H9 (cell line): ENCODE results near the gene RAC2. TPM values are rescaled to one million over a fixed set of nuclear protein-coding genes. Genes with fewer than 3 reads are reported as not detected.
A peak's percentile ranks its signal among the peaks of the same experiment; 100 is the strongest.

ENCODE experiments used
- DNase-seq: peaks from one replicate; pipeline ENCODE4 v3.0.0-alpha.2; 2017
- H2AFZ ChIP-seq: one replicate; pipeline ENCODE4 v1.6.1; 2013; ENCODE audit warnings: mild to moderate bottlenecking, low read length, control low read depth, moderate library complexity
- H2AK5ac ChIP-seq: 2 replicates; pipeline ENCODE4 v1.6.1; 2013; ENCODE audit warnings: low read length, control low read depth, mixed read lengths; ENCODE audit not compliant: insufficient read length
- H2BK120ac ChIP-seq: one replicate; pipeline ENCODE4 v1.6.1; 2013; ENCODE audit warnings: low read depth, mild to moderate bottlenecking, low read length, control low read depth, inconsistent platforms; ENCODE audit not compliant: poor library complexity, severe bottlenecking
- H2BK12ac ChIP-seq: 2 replicates; pipeline ENCODE4 v1.6.1; 2013; ENCODE audit warnings: low read length, control low read depth, mixed read lengths, low read depth; ENCODE audit not compliant: insufficient read length
- H2BK15ac ChIP-seq: 2 replicates; pipeline ENCODE4 v1.6.1; 2013; ENCODE audit warnings: low read depth, low read length, control low read depth
- H2BK20ac ChIP-seq: one replicate; pipeline ENCODE4 v1.6.1; 2013; ENCODE audit warnings: low read depth, mild to moderate bottlenecking, low read length, control low read depth, inconsistent platforms; ENCODE audit not compliant: poor library complexity, severe bottlenecking
- H2BK5ac ChIP-seq: 2 replicates; pipeline ENCODE4 v1.6.1; 2013; ENCODE audit warnings: low read length, control low read depth, mixed read lengths; ENCODE audit not compliant: insufficient read length
- H3K14ac ChIP-seq: 2 replicates; pipeline ENCODE4 v1.6.1; 2013; ENCODE audit warnings: low read length, control low read depth; ENCODE audit not compliant: insufficient read depth
- H3K18ac ChIP-seq: 2 replicates; pipeline ENCODE4 v1.6.1; 2013; ENCODE audit warnings: low read depth, mild to moderate bottlenecking, mixed read lengths, low read length, control low read depth; ENCODE audit not compliant: insufficient read length
- H3K23ac ChIP-seq: 2 replicates; pipeline ENCODE4 v1.6.1; 2013; ENCODE audit warnings: low read length, control low read depth, mixed read lengths, low read depth; ENCODE audit not compliant: insufficient read length
- H3K23me2 ChIP-seq: 2 replicates; pipeline ENCODE4 v1.6.1; 2013; ENCODE audit warnings: low read depth, mild to moderate bottlenecking, mixed read lengths, low read length, control low read depth; ENCODE audit not compliant: insufficient read length, poor library complexity, severe bottlenecking
- H3K27ac ChIP-seq: 2 replicates; pipeline ENCODE4 v1.5.1; 2013; ENCODE audit warnings: low read length, control low read depth, mixed read lengths, low read depth; ENCODE audit not compliant: insufficient read length
- H3K27me3 ChIP-seq: 2 replicates; pipeline ENCODE4 v1.6.1; 2013; ENCODE audit warnings: low read length, control low read depth, inconsistent platforms; ENCODE audit not compliant: insufficient read depth
- H3K4ac ChIP-seq: 2 replicates; pipeline ENCODE4 v1.6.1; 2013; ENCODE audit warnings: low read depth, mild to moderate bottlenecking, control low read depth, inconsistent platforms, low read length, moderate library complexity
- H3K4me1 ChIP-seq: 2 replicates; pipeline ENCODE4 v1.6.1; 2013; ENCODE audit warnings: low read length, control low read depth, inconsistent platforms; ENCODE audit not compliant: insufficient read depth
- H3K4me2 ChIP-seq: 2 replicates; pipeline ENCODE4 v1.6.1; 2013; ENCODE audit warnings: low read length, control low read depth, mixed read lengths; ENCODE audit not compliant: insufficient read length, insufficient read depth
- H3K56ac ChIP-seq: 2 replicates; pipeline ENCODE4 v1.6.1; 2013; ENCODE audit warnings: low read depth, mild to moderate bottlenecking, mixed read lengths, low read length, control low read depth; ENCODE audit not compliant: insufficient read length
- H3K79me1 ChIP-seq: 2 replicates; pipeline ENCODE4 v1.6.1; 2013; ENCODE audit warnings: low read depth, mild to moderate bottlenecking, moderate library complexity, low read length, control low read depth, inconsistent platforms; ENCODE audit not compliant: insufficient read depth, poor library complexity, severe bottlenecking
- H3K79me2 ChIP-seq: 2 replicates; pipeline ENCODE4 v1.6.1; 2013; ENCODE audit warnings: low read length, control low read depth, inconsistent platforms; ENCODE audit not compliant: insufficient read depth
- H3K9ac ChIP-seq: 2 replicates; pipeline ENCODE4 v1.6.1; 2013; ENCODE audit warnings: low read length, control low read depth, mixed read lengths; ENCODE audit not compliant: insufficient read length; ENCODE audit errors: extremely low read depth
- H3K9me3 ChIP-seq: one replicate; pipeline ENCODE4 v1.6.1; 2013; ENCODE audit warnings: low read depth, low read length, inconsistent platforms; ENCODE audit not compliant: control insufficient read depth
- H3T11ph ChIP-seq: one replicate; pipeline ENCODE4 v1.6.1; 2013; ENCODE audit warnings: mild to moderate bottlenecking, low read length, control low read depth, inconsistent platforms
- H4K20me1 ChIP-seq: one replicate; pipeline ENCODE4 v1.6.1; 2013; ENCODE audit not compliant: control insufficient read depth, insufficient read length, insufficient read depth
- H4K5ac ChIP-seq: 2 replicates; pipeline ENCODE4 v1.6.1; 2013; ENCODE audit warnings: low read depth, mild to moderate bottlenecking, mixed read lengths, low read length, control low read depth; ENCODE audit not compliant: insufficient read length
- H4K8ac ChIP-seq: replicated peaks from 2 replicates; pipeline ENCODE4 v1.6.1; 2013; ENCODE audit warnings: low read length, control low read depth, mixed read lengths, low read depth; ENCODE audit not compliant: insufficient read length
- H4K91ac ChIP-seq: 2 replicates; pipeline ENCODE4 v1.6.1; 2013; ENCODE audit warnings: low read depth, mild to moderate bottlenecking, moderate library complexity, mixed read lengths, low read length, control low read depth; ENCODE audit not compliant: insufficient read length
- H3K27ac Mint-ChIP-seq, 3 experiments: 2 replicates in 2 of 3; 3 replicates in 1 of 3; pipeline ENCODE4 v1.8.0; 2020 to 2021; ENCODE audit warnings: mixed read lengths in 3 of 3, mild to moderate bottlenecking in 1 of 3, moderate library complexity in 1 of 3
- H3K27me3 Mint-ChIP-seq: 2 replicates; pipeline ENCODE4 v1.8.0; 2021; ENCODE audit warnings: low read depth, mild to moderate bottlenecking, moderate library complexity, mixed read lengths
- H3K36me3 Mint-ChIP-seq, 3 experiments: 2 replicates in 2 of 3; 3 replicates in 1 of 3; pipeline ENCODE4 v1.8.0; 2020 to 2021; ENCODE audit warnings: low read depth in 3 of 3, mixed read lengths in 3 of 3; ENCODE audit not compliant: insufficient read depth in 1 of 3
- H3K4me1 Mint-ChIP-seq, 2 experiments: 2 replicates each; pipeline ENCODE4 v1.8.0; 2020; ENCODE audit warnings: mixed read lengths in 2 of 2
- H3K4me3 Mint-ChIP-seq, 2 experiments: 2 replicates in 1 of 2; 3 replicates in 1 of 2; pipeline ENCODE4 v1.8.0; 2020 to 2021; ENCODE audit warnings: mild to moderate bottlenecking in 2 of 2, mixed read lengths in 2 of 2, moderate library complexity in 1 of 2
- H3K9me3 Mint-ChIP-seq, 2 experiments: 2 replicates in 1 of 2; 3 replicates in 1 of 2; pipeline ENCODE4 v1.8.0; 2020; ENCODE audit warnings: mild to moderate bottlenecking in 2 of 2, mixed read lengths in 2 of 2, moderate library complexity in 1 of 2
- WGBS: extraction: QIAGEN DNeasy Blood & Tissue Kit; methylation state at CpG from one replicate; pipeline ENCODE4 v1.1.7; 2013; ENCODE audit warnings: missing lambda C conversion rate, low lambda C conversion rate, mixed read lengths; ENCODE audit not compliant: insufficient read length; ENCODE audit errors: extremely low coverage; 5-methylcytosine and 5-hydroxymethylcytosine counted together
- total RNA-seq: library from RNA; stranded (reverse); gene quantifications from 2 replicates; pipeline ENCODE4 v1.2.1, GENCODE V29; 2021
- TF ChIP-seq, protein P1 (sequence below): fragments of 200-600 bp; sonication (generic); conservative IDR thresholded peaks from 3 replicates; pipeline ENCODE4 v1.8.0; 2021; ENCODE audit warnings: antibody characterized with exemption, mild to moderate bottlenecking

Gene RAC2
- total RNA-seq, 1 experiment from 2014 or later = 2.8 TPM

DNA sequence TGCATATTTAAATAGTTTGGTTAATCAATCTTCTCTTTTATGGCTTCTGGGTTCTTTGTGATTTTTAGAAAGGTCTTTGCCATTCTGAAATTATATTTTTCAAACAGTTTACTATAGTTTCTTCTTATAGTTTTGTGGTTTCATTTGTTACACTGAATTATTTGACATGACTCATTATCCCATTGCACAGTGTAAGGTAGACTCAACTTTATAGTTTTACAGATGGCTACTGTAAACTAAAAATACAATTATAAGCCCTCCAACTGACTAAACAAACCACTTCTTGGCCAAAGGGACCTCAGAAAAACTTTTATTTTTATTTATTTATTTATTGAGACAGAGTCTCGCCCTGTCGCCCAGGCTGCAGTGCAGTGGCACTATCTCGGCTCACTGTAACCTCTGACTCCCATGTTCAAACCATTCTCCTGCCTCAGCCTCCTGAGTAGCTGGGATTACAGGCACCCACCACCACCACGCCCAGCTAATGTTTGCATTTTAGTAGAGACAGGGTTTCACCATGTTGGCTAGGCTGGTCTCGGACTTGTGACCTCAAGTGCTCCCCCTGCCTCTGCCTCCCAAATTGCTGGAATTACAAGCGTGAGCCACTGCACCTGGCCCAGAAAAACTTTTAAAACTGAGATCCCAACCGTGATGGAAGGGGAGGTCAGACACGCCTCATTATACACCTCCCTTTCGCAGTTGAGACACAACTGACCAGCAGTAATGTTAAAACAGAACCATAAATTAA is 14.1 kb upstream of the RAC2 start:
- H3K36me3 Mint-ChIP-seq = no peaks in the 10 kb centered on the region

More for the DNA sequence above, 14.1 kb upstream of the RAC2 start:
- no peak overlapping the region for H2BK20ac ChIP-seq
- no peaks in the 10 kb centered on the region for H3K9me3 ChIP-seq
- peak overlapping the region in 1 of 3 experiments; percentile 67; a peak in 1 of 7 replicates for H3K27ac Mint-ChIP-seq
- no peaks in the 10 kb centered on the region for H3K79me1 ChIP-seq
- 0 out of 2 replicates have a peak, but pooled peaks cover 5% of the 10 kb centered on the region for H3K4me1 ChIP-seq
- peaks cover 3% of the 10 kb centered on the region for H4K20me1 ChIP-seq
- H3K14ac ChIP-seq = no peak overlapping the region
- H3K79me2 ChIP-seq = no peaks in the 10 kb centered on the region
- H3K4me3 Mint-ChIP-seq = 0 out of 5 replicates have a peak overlapping the region, but pooled peaks of 1 of the 2 experiments have one; percentile 16
- H3K4me2 ChIP-seq = no peak overlapping the region
- no peak overlapping the region for H3K27ac ChIP-seq
- H2BK120ac ChIP-seq = no peak overlapping the region
- peaks cover 54% of the 10 kb centered on the region for H3K27me3 Mint-ChIP-seq
- H2AFZ ChIP-seq = no peak overlapping the region
- no peak overlapping the region for H3K56ac ChIP-seq
- H4K91ac ChIP-seq = no peak overlapping the region
- no peak overlapping the region for H3K4ac ChIP-seq
- no peak overlapping the region for H2BK5ac ChIP-seq
- no peak overlapping the region for H3K9ac ChIP-seq
- H4K5ac ChIP-seq = no peak overlapping the region
- TF ChIP-seq, protein P1, sequence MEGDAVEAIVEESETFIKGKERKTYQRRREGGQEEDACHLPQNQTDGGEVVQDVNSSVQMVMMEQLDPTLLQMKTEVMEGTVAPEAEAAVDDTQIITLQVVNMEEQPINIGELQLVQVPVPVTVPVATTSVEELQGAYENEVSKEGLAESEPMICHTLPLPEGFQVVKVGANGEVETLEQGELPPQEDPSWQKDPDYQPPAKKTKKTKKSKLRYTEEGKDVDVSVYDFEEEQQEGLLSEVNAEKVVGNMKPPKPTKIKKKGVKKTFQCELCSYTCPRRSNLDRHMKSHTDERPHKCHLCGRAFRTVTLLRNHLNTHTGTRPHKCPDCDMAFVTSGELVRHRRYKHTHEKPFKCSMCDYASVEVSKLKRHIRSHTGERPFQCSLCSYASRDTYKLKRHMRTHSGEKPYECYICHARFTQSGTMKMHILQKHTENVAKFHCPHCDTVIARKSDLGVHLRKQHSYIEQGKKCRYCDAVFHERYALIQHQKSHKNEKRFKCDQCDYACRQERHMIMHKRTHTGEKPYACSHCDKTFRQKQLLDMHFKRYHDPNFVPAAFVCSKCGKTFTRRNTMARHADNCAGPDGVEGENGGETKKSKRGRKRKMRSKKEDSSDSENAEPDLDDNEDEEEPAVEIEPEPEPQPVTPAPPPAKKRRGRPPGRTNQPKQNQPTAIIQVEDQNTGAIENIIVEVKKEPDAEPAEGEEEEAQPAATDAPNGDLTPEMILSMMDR = peak; percentile 34; the same call in 2 of the 3 replicates
- no peak overlapping the region for H3K23ac ChIP-seq
- H3K18ac ChIP-seq = no peak overlapping the region
- no peak overlapping the region for H2BK12ac ChIP-seq
- no peak overlapping the region for H3T11ph ChIP-seq
- DNase-seq = peak; percentile 43
- peaks cover 3 to 4% of the 10 kb centered on the region in 2 experiments; a peak in 4 of 5 replicates for H3K9me3 Mint-ChIP-seq
- H3K4me1 Mint-ChIP-seq = peaks cover 18 to 43% of the 10 kb centered on the region in 2 experiments
- H2AK5ac ChIP-seq = no peak overlapping the region
- no CpG with 5 or more reads among the region's 9 CpGs for WGBS
- H3K23me2 ChIP-seq = no peaks in the 10 kb centered on the region
- H4K8ac ChIP-seq = no peak overlapping the region
- no peak overlapping the region for H2BK15ac ChIP-seq
- H3K27me3 ChIP-seq = no peaks in the 10 kb centered on the region
